Heart right ventricle (tissue), 16 donors: Measurements from ENCODE around the gene CTDNEP1. TPM values are rescaled to one million over a fixed set of nuclear protein-coding genes. Genes with fewer than 3 reads are reported as not detected.
A peak's percentile ranks its signal among the peaks of the same experiment; 100 is the strongest.

Source experiments
- ATAC-seq, 8 donors: fragments of 200-7000 bp; cut with Tn5 transposase; one replicate each; pipeline ENCODE4 v1.9.1; 2020; ENCODE audit warnings: mild to moderate bottlenecking in 8 of 8, moderate library complexity in 8 of 8, moderate number of reproducible peaks in 1 of 8
- DNase-seq, 2 donors: peaks; one replicate each; pipeline ENCODE4 v3.0.0-alpha.2; 2020
- H3K27ac ChIP-seq, 10 donors: fragments of 200-600 bp; sonication (generic) in 2 of 10; one replicate each; pipeline versions ENCODE4 v1.5.0 to v1.8.0; 2020 to 2022; ENCODE audit warnings: mild to moderate bottlenecking in 3 of 10
- H3K27me3 ChIP-seq, 7 donors: fragments of 200-600 bp; one replicate each; pipeline ENCODE4 v1.8.0; 2021 to 2022; ENCODE audit warnings: mild to moderate bottlenecking in 2 of 7
- H3K36me3 ChIP-seq, 9 donors: fragments of 200-600 bp; sonication (generic) in 1 of 9; one replicate each; pipeline versions ENCODE4 v1.5.0 to v1.8.0; 2020 to 2022; ENCODE audit warnings: mild to moderate bottlenecking in 2 of 9
- H3K4me1 ChIP-seq, 9 donors: fragments of 200-600 bp; sonication (generic) in 1 of 9; one replicate each; pipeline versions ENCODE4 v1.5.0 to v1.8.0; 2020 to 2022; ENCODE audit warnings: mild to moderate bottlenecking in 4 of 9
- H3K4me3 ChIP-seq, 10 donors: fragments of 200-600 bp; sonication (generic) in 2 of 10; one replicate each; pipeline versions ENCODE4 v1.5.0 to v1.8.0; 2020 to 2022; ENCODE audit warnings: mild to moderate bottlenecking in 7 of 10, moderate library complexity in 2 of 10
- H3K9me3 ChIP-seq, 11 donors: fragments of 200-600 bp in 10 of 11; sonication (generic) in 2 of 11; one replicate each; pipeline versions ENCODE4 v1.5.0 to v1.8.0; 2013 to 2022; ENCODE audit warnings: mild to moderate bottlenecking in 2 of 11, control low read depth in 1 of 11, moderate library complexity in 1 of 11
- CTCF ChIP-seq, 9 donors: fragments of 200-600 bp; sonication (generic) in 2 of 9; IDR thresholded peaks; one replicate each; pipeline versions ENCODE4 v1.5.0 to v1.8.0; 2021 to 2022; ENCODE audit warnings: antibody characterized with exemption in 9 of 9, mild to moderate bottlenecking in 5 of 9, moderate library complexity in 1 of 9
- WGBS, 2 donors: extraction: QIAGEN DNeasy Blood & Tissue Kit; methylation state at CpG; one replicate each; pipeline ENCODE4 v1.1.7; 2013; ENCODE audit warnings: inconsistent platforms in 1 of 2; 5-methylcytosine and 5-hydroxymethylcytosine counted together
- intact Hi-C, 10 donors: fragments of 100-400 bp; cut with DNase I; formaldehyde crosslinking; loops; one replicate each; pipeline versions ENCODE4 v1.11.1 to v1.14.2; 2022
- polyA plus RNA-seq, 2 donors: library from polyadenylated mRNA; stranded (reverse); fragments of 200-250 nt; gene quantifications; one replicate each; pipeline ENCODE4 v1.2.3, GENCODE V29; 2013
- total RNA-seq, 10 donors: library from RNA; stranded (reverse); fragmentation: NEBNext Ultra II Directional in 3 of 10; extraction: Animal tissue kit (Norgen Biotek cat#: 25700) in 3 of 10; gene quantifications; one replicate each; pipeline versions ENCODE4 v1.2.1 to v1.2.4, GENCODE V29; 2021 to 2023
- donor health status: Arrhythmogenic right ventricular cardiomyopathy.
- donor health status: ischemic (EF 13 %, LVEDD 7.1; RV severe dilation, severe dysfunction).
- donor health status: healthy with polysubstance abuse.
- donor health status: DM: no; HTN: yes; CAD: no.
- donor health status: DM: no; HTN: no; CAD: no.
- donor health status: ischemic (EF 25% LVEDD 6.9; RV normal size, moderate dysfunction).
- donor health status: ischemic (EF 25% LVEDD 5.7; RV mildly dilated, moderate dysfunction).
- donor health status: healthy.
- donor health status: DM: yes; HTN: yes; CAD: no.
- donor health status: Ischemic cardiomyopathy.
- donor health status: ischemic (EF 35%, LVEDD 5.7; RV mildly dilated, moderate dysfunction).
- donor health status: nonischemic (EF 11% LVEDD 7.7; RV severe dilation, severe dysfunction).
- donor health status: DM: yes; HTN: yes; CAD: no.
- donor health status: PGD.
- donor health status: ischemic (EF 29% LVEDD 5.4; RV normal size, mild dysfunction).
- donor health status: nonischemic (EF 23%, LVEDD 6.1; RV moderate dilation, normal function).

CTDNEP1 gene
- total and polyA plus RNA-seq, 12 donors = 56.3 to 135 (median 110) TPM

- H3K27ac ChIP-seq = no peak overlapping the region
- peaks cover 7 to 41% (median 29%) of the 10 kb centered on the region in 9 donors for H3K4me1 ChIP-seq
These were observed 8.6 kb upstream of the CTDNEP1 start for GRCh38 chr17:7260151-7260550.

GRCh38 chr17:7259555-7259889, 8.0 kb upstream of the CTDNEP1 start:
- ATAC-seq (no peak), DNase-seq (no peak)
- H3K27ac ChIP-seq = no peak overlapping the region
- H3K4me1 ChIP-seq = peaks cover 7 to 41% (median 29%) of the 10 kb centered on the region in 9 donors
- H3K36me3 ChIP-seq = peaks cover 0 to 53% (median 37%) of the 10 kb centered on the region in 9 donors
- no peak for TF ChIP-seq CTCF (IDR thresholded peaks at IDR 0.05)
- no peaks in the 10 kb centered on the region for H3K9me3 ChIP-seq
- H3K27me3 ChIP-seq = peaks cover 14 to 44% (median 38%) of the 10 kb centered on the region in 7 donors
- H3K4me3 ChIP-seq = no peak overlapping the region
- 93 to 97% methylated on average over 6 of the region's 6 CpGs for WGBS, 2 donors
- intact Hi-C loops = loop anchor here in 2 of 10 donors (10.0 kb wide), 2 partner anchors 305 to 315 kb away; partner anchors contain the start of genes CD68 (in 1 of the 2) and SENP3 (in 1 of the 2)

More at GRCh38 chr17:7260151-7260550, 8.6 kb upstream of the CTDNEP1 start:
- H3K4me3 ChIP-seq = no peak overlapping the region
- WGBS, 2 donors = 89 to 92% methylated on average over 4 of the region's 4 CpGs
- no peak for DNase-seq
- peaks cover 0 to 47% (median 30%) of the 10 kb centered on the region in 9 donors for H3K36me3 ChIP-seq
- peaks cover 14 to 51% (median 42%) of the 10 kb centered on the region in 7 donors for H3K27me3 ChIP-seq
- no peaks in the 10 kb centered on the region for H3K9me3 ChIP-seq
- no peak for TF ChIP-seq CTCF (IDR thresholded peaks at IDR 0.05)
- peak in 4 of 8 donors; percentile 7 to 25 (median 13) for ATAC-seq
- intact Hi-C loops = loop anchor here in 1 of 10 donors (5.0 kb wide), 1 partner anchor 47 kb away; the partner anchor contains the start of gene EIF5A

- 89 to 96% methylated on average over 7 of the region's 7 CpGs for WGBS, 2 donors
- Histone ChIP-seq H3K9me3 (no peaks in the 10 kb centered on the region), H3K36me3 (peaks cover 0 to 59% (median 42%) of the 10 kb centered on the region in 9 donors), H3K4me1 (peaks cover 7 to 41% (median 29%) of the 10 kb centered on the region in 9 donors), H3K27ac (no peak overlapping the region), H3K4me3 (no peak overlapping the region), H3K27me3 (peaks cover 14 to 38% (median 35%) of the 10 kb centered on the region in 7 donors)
- peak in 1 of 8 donors; percentile 20 for ATAC-seq
- no peak for DNase-seq
- no peak for TF ChIP-seq CTCF (IDR thresholded peaks at IDR 0.05)
- intact Hi-C loops = loop anchor here in 2 of 10 donors (10.0 kb wide), 2 partner anchors 306 to 316 kb away; partner anchors contain the start of genes CD68 (in 1 of the 2) and SENP3 (in 1 of the 2)
These were observed 7.4 kb upstream of the CTDNEP1 start for GRCh38 chr17:7258731-7259554.

- peaks cover 5 to 36% (median 25%) of the 10 kb centered on the region in 9 donors for H3K4me1 ChIP-seq
- H3K27ac ChIP-seq = no peak overlapping the region
- H3K27me3 ChIP-seq = peaks cover 4 to 18% (median 15%) of the 10 kb centered on the region in 7 donors
- H3K4me3 ChIP-seq = no peak overlapping the region
- peaks cover 0 to 67% (median 43%) of the 10 kb centered on the region in 9 donors for H3K36me3 ChIP-seq
- TF ChIP-seq CTCF (IDR thresholded peaks at IDR 0.05) = no peak
- ATAC-seq = no peak
- WGBS, 2 donors = 89 to 91% methylated on average over 8 of the region's 8 CpGs
- intact Hi-C loops = loop anchor here in 2 of 10 donors (10.0 kb wide), 2 partner anchors 308 to 318 kb away; partner anchors contain the start of genes CD68 (in 1 of the 2) and SENP3 (in 1 of the 2)
- H3K9me3 ChIP-seq = no peaks in the 10 kb centered on the region
- no peak for DNase-seq
These were observed 5.4 kb upstream of the CTDNEP1 start for GRCh38 chr17:7256766-7257456.
